Measurements from ENCODE around the gene JAK1. TPM values are rescaled to one million over a fixed set of nuclear protein-coding genes. Genes with fewer than 3 reads are reported as not detected.
A peak's percentile ranks its signal among the peaks of the same experiment; 100 is the strongest.

JAK1 gene
- total and polyA plus RNA-seq, 2 experiments from 2014 or later: 8.0 to 19.5 TPM

- TF ChIP-seq ZNF462 (CRISPR knock-in tag; IDR thresholded peaks at IDR 0.05) (no peak), NANOG (IDR thresholded peaks at IDR 0.05; ENCODE audit: borderline replicate concordance) (no peak), ETS1 (IDR thresholded peaks at IDR 0.05) (no peak)
Observed at GRCh38 chr1:64898107-64898861, 68.1 kb downstream of the JAK1 start (continued).

GRCh38 chr1:64896551-64896950 is 69.8 kb downstream of the JAK1 start:
- no peak overlapping the region for H2AFZ ChIP-seq
- H3K36me3 Mint-ChIP-seq (ENCODE audit: low read depth): 0 out of 3 replicates have a peak, but pooled peaks cover 3% of the 10 kb centered on the region
- no peak overlapping the region for H3K4me3 ChIP-seq
- no peak overlapping the region; the same call in 1 of the 2 replicates for H3K27ac Mint-ChIP-seq
- peak overlapping the region; percentile 64; the same call in 1 of the 2 replicates for H3K27ac ChIP-seq (ENCODE audit: low read depth)
- H3F3A ChIP-seq (replicated peaks; ENCODE audit: low read depth): no peaks in the 10 kb centered on the region
- no peaks in the 10 kb centered on the region for H3K36me3 ChIP-seq (ENCODE audit: insufficient read depth)
- no peaks in the 10 kb centered on the region for H3K27me3 ChIP-seq (ENCODE audit: insufficient read depth)
- H3K4me2 ChIP-seq: no peak overlapping the region
- no peaks in the 10 kb centered on the region for H3K79me2 ChIP-seq (replicated peaks; ENCODE audit: insufficient read depth)
- no peaks in the 10 kb centered on the region for H4K20me1 ChIP-seq (replicated peaks; ENCODE audit: insufficient read depth)
- H3K4me1 Mint-ChIP-seq: peaks cover 55% of the 10 kb centered on the region
- no peaks in the 10 kb centered on the region for H3K9me2 ChIP-seq (ENCODE audit: insufficient read depth)
- no peak for DNase-seq (ENCODE audit: low spot score)
- H3K4me3 Mint-ChIP-seq: no peak overlapping the region
- peaks cover 35% of the 10 kb centered on the region for H3K4me1 ChIP-seq (ENCODE audit: insufficient read depth)
- no peak for ATAC-seq
- H3K9me3 Mint-ChIP-seq: peaks cover 2% of the 10 kb centered on the region; the same call in 2 of the 3 replicates
- H3K27me3 Mint-ChIP-seq (ENCODE audit: insufficient read depth, low read depth, poor library complexity): peaks cover 2% of the 10 kb centered on the region
- TF ChIP-seq ETS1 (IDR thresholded peaks at IDR 0.05) (no peak), EZH2phosphoT487 (IDR thresholded peaks at IDR 0.05; ENCODE audit: unreplicated experiment) (no peak), JUNB (IDR thresholded peaks at IDR 0.05; ENCODE audit: unreplicated experiment) (no peak), STAT1 (IDR thresholded peaks at IDR 0.05; ENCODE audit: unreplicated experiment) (no peak), NANOG (IDR thresholded peaks at IDR 0.05; ENCODE audit: borderline replicate concordance) (no peak), POLR2AphosphoS5 (IDR thresholded peaks at IDR 0.05; ENCODE audit: low read depth) (no peak), ZNF331 (CRISPR knock-in tag; IDR thresholded peaks at IDR 0.05; ENCODE audit: low read depth) (no peak), REST (IDR thresholded peaks at IDR 0.05; ENCODE audit: unreplicated experiment) (no peak), CREB1 (CRISPR knock-in tag; IDR thresholded peaks at IDR 0.05; ENCODE audit: low read depth) (no peak), EZH2 (IDR thresholded peaks at IDR 0.05; ENCODE audit: low read depth, unreplicated experiment) (no peak)

All from GM23338 (cell line).